Measurements from ENCODE around the gene JAZF1.

DNA sequence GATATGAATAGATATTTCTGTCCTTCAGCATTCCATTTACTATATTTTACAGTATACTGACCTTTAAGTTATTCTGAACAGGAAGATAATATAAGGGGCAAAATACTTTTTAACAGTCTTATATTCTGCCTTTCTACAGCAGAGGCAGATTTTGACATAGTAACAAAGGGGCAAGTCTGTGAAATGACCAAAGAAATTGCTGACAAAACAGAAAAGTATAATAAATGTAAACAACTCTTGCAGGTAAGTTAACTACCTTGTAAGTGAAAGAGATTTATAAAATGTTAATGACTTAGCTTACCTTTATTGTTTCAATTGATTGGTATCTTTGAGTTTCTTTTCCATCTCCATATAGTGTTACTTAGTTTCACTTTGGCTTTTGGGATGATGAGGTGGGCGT, 384.6 kb downstream of the JAZF1 start:
- TF ChIP-seq, protein P1, sequence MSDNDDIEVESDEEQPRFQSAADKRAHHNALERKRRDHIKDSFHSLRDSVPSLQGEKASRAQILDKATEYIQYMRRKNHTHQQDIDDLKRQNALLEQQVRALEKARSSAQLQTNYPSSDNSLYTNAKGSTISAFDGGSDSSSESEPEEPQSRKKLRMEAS (IDR thresholded peaks at IDR 0.05) = no peak
- no peak for TF ChIP-seq EGR1 (IDR thresholded peaks at IDR 0.05)
- no peak for TF ChIP-seq NFIC (IDR thresholded peaks at IDR 0.05)
- TF ChIP-seq, protein P2, sequence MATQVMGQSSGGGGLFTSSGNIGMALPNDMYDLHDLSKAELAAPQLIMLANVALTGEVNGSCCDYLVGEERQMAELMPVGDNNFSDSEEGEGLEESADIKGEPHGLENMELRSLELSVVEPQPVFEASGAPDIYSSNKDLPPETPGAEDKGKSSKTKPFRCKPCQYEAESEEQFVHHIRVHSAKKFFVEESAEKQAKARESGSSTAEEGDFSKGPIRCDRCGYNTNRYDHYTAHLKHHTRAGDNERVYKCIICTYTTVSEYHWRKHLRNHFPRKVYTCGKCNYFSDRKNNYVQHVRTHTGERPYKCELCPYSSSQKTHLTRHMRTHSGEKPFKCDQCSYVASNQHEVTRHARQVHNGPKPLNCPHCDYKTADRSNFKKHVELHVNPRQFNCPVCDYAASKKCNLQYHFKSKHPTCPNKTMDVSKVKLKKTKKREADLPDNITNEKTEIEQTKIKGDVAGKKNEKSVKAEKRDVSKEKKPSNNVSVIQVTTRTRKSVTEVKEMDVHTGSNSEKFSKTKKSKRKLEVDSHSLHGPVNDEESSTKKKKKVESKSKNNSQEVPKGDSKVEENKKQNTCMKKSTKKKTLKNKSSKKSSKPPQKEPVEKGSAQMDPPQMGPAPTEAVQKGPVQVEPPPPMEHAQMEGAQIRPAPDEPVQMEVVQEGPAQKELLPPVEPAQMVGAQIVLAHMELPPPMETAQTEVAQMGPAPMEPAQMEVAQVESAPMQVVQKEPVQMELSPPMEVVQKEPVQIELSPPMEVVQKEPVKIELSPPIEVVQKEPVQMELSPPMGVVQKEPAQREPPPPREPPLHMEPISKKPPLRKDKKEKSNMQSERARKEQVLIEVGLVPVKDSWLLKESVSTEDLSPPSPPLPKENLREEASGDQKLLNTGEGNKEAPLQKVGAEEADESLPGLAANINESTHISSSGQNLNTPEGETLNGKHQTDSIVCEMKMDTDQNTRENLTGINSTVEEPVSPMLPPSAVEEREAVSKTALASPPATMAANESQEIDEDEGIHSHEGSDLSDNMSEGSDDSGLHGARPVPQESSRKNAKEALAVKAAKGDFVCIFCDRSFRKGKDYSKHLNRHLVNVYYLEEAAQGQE (IDR thresholded peaks at IDR 0.05; ENCODE audit: low read depth) = no peak
- no peak for TF ChIP-seq EP300 (IDR thresholded peaks at IDR 0.05; ENCODE audit: borderline replicate concordance)
